Measurements from ENCODE around the gene ARPC2. TPM values are rescaled to one million over a fixed set of nuclear protein-coding genes. Genes with fewer than 3 reads are reported as not detected.

The ARPC2 gene
- total and polyA plus RNA-seq, 2 experiments from 2014 or later = 312 to 436 TPM

DNA sequence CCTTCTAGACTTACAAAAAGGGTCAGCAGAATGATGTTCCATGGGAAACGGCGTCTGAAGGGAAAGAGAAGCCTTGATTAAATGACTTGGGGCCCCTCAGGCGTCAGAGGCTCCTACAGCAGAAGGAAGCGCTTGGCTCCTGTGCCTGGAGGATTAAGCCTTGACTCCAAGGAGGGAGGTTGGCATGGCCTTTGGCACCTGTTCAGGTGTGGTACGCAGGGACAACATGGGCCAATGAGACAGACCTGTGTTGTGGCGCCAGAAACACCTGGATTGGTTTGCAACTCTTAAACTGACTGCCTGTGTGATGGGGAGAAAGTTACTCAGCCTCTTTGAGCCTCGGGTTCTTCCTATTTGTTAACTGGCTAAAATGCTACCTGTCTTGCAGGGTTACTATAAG, 60.9 kb downstream of the ARPC2 start:
- Histone ChIP-seq H3K27me3 (no peaks in the 10 kb centered on the region), H3K36me3 (replicated peaks; ENCODE audit: insufficient read depth, low read depth) (no peaks in the 10 kb centered on the region), H3K27ac (no peak overlapping the region), H3K4me1 (ENCODE audit: insufficient read depth) (peaks cover 13% of the 10 kb centered on the region), H2AFZ (no peak overlapping the region), H3K9me3 (ENCODE audit: low read depth) (no peaks in the 10 kb centered on the region), H3K9me2 (replicated peaks; ENCODE audit: insufficient read depth) (no peaks in the 10 kb centered on the region), H4K20me1 (ENCODE audit: insufficient read depth, poor library complexity, severe bottlenecking) (peaks cover 17% of the 10 kb centered on the region), H3K4me2 (no peak overlapping the region), H3K79me2 (peaks cover 31% of the 10 kb centered on the region), H3K4me3 (no peak overlapping the region)
- 93% methylated on average over 7 of the region's 7 CpGs for WGBS (ENCODE audit: low lambda C conversion rate, missing lambda C conversion rate)
- DNase-seq (ENCODE audit: low spot score) = no peak
- TF ChIP-seq EZH2phosphoT487 (IDR thresholded peaks at IDR 0.05; ENCODE audit: low read depth, severe bottlenecking, unreplicated experiment) (no peak), EZH2 (IDR thresholded peaks at IDR 0.05; ENCODE audit: borderline replicate concordance) (no peak)
- TF ChIP-seq, protein P1, sequence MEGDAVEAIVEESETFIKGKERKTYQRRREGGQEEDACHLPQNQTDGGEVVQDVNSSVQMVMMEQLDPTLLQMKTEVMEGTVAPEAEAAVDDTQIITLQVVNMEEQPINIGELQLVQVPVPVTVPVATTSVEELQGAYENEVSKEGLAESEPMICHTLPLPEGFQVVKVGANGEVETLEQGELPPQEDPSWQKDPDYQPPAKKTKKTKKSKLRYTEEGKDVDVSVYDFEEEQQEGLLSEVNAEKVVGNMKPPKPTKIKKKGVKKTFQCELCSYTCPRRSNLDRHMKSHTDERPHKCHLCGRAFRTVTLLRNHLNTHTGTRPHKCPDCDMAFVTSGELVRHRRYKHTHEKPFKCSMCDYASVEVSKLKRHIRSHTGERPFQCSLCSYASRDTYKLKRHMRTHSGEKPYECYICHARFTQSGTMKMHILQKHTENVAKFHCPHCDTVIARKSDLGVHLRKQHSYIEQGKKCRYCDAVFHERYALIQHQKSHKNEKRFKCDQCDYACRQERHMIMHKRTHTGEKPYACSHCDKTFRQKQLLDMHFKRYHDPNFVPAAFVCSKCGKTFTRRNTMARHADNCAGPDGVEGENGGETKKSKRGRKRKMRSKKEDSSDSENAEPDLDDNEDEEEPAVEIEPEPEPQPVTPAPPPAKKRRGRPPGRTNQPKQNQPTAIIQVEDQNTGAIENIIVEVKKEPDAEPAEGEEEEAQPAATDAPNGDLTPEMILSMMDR (IDR thresholded peaks at IDR 0.05; ENCODE audit: poor library complexity) = no peak

DNA sequence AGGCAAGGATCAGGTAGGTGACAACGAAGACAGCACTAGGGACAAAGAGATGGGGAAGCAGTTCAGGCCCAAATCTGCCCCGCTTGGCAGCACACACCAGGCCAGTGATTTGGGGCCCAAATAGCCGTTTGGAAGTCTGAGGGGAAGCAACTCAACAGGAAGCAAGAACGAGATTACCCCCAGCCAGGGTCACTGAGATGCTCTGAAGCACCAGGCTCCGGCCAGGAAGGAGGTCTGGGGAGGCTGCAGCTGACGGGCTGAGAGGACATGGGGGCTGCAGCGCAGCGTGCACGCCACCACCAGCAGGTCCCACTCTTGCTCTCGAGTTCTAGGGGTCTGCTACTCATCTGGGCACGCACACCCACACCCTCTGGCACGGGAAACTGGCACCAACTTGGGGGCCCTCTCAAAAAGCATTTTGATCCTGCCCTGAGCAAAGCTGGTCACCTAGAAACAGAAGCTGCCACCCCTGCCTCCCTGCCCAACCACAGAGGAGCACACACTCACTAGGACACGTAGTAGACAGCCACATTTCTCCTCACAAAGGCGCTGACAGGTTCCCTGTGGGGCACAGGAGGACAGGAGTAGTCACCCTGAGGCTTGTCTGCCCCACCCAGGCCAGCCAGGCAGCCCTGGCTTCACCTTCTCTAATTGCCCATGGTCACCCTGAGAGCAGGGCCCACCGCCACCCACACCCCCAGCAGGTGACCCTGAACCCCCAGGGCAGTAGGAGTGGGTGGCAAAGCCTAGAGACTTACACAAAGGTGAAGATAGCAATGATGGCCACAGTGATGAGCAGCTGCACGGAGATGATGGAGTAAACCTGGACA, 61.8 kb downstream of the ARPC2 start:
- Histone ChIP-seq H3K27me3 (no peaks in the 10 kb centered on the region), H3K4me1 (ENCODE audit: insufficient read depth) (peaks cover 15% of the 10 kb centered on the region), H3K9me3 (ENCODE audit: low read depth) (no peaks in the 10 kb centered on the region), H4K20me1 (ENCODE audit: insufficient read depth, poor library complexity, severe bottlenecking) (peaks cover 25% of the 10 kb centered on the region), H3K27ac (no peak overlapping the region), H2AFZ (no peak overlapping the region), H3K79me2 (peaks cover 39% of the 10 kb centered on the region), H3K4me3 (no peak overlapping the region), H3K4me2 (no peak overlapping the region), H3K9me2 (replicated peaks; ENCODE audit: insufficient read depth) (no peaks in the 10 kb centered on the region), H3K36me3 (replicated peaks; ENCODE audit: insufficient read depth, low read depth) (no peaks in the 10 kb centered on the region)
- WGBS (ENCODE audit: low lambda C conversion rate, missing lambda C conversion rate) = 94% methylated on average over 16 of the region's 16 CpGs
- no peak for DNase-seq (ENCODE audit: low spot score)
- TF ChIP-seq EZH2phosphoT487 (IDR thresholded peaks at IDR 0.05; ENCODE audit: low read depth, severe bottlenecking, unreplicated experiment) (no peak), EZH2 (IDR thresholded peaks at IDR 0.05; ENCODE audit: borderline replicate concordance) (no peak)
- TF ChIP-seq, protein P1 (IDR thresholded peaks at IDR 0.05; ENCODE audit: poor library complexity) = no peak

- 95% methylated on average over 13 of the region's 14 CpGs for WGBS (ENCODE audit: low lambda C conversion rate, missing lambda C conversion rate)
Observed at GRCh38 chr2:218280260-218280870, 63.4 kb downstream of the ARPC2 start.

More at GRCh38 chr2:218280260-218280870, 63.4 kb downstream of the ARPC2 start:
- no peak for DNase-seq (ENCODE audit: low spot score)
- peaks cover 29% of the 10 kb centered on the region for H3K4me1 ChIP-seq (ENCODE audit: insufficient read depth)
- no peaks in the 10 kb centered on the region for H3K36me3 ChIP-seq (replicated peaks; ENCODE audit: insufficient read depth, low read depth)
- no peak overlapping the region for H3K4me3 ChIP-seq
- no peak for TF ChIP-seq EZH2 (IDR thresholded peaks at IDR 0.05; ENCODE audit: borderline replicate concordance)
- TF ChIP-seq, protein P1 (IDR thresholded peaks at IDR 0.05; ENCODE audit: poor library complexity) = no peak
- H2AFZ ChIP-seq = no peak overlapping the region
- no peak overlapping the region for H3K4me2 ChIP-seq
- H3K9me2 ChIP-seq (replicated peaks; ENCODE audit: insufficient read depth) = no peaks in the 10 kb centered on the region
- peaks cover 55% of the 10 kb centered on the region for H3K79me2 ChIP-seq
- peaks cover 39% of the 10 kb centered on the region for H4K20me1 ChIP-seq (ENCODE audit: insufficient read depth, poor library complexity, severe bottlenecking)
- no peak overlapping the region for H3K27ac ChIP-seq
- no peaks in the 10 kb centered on the region for H3K9me3 ChIP-seq (ENCODE audit: low read depth)
- no peaks in the 10 kb centered on the region for H3K27me3 ChIP-seq

All from hepatocyte (in vitro differentiated cells).